ENCODE results near the gene BPGM. TPM values are rescaled to one million over a fixed set of nuclear protein-coding genes. Genes with fewer than 3 reads are reported as not detected.

The BPGM gene
- polyA plus RNA-seq, 1 of the 3 experiments (the other 2 are of a cell fraction) = 12.4 TPM

DNA sequence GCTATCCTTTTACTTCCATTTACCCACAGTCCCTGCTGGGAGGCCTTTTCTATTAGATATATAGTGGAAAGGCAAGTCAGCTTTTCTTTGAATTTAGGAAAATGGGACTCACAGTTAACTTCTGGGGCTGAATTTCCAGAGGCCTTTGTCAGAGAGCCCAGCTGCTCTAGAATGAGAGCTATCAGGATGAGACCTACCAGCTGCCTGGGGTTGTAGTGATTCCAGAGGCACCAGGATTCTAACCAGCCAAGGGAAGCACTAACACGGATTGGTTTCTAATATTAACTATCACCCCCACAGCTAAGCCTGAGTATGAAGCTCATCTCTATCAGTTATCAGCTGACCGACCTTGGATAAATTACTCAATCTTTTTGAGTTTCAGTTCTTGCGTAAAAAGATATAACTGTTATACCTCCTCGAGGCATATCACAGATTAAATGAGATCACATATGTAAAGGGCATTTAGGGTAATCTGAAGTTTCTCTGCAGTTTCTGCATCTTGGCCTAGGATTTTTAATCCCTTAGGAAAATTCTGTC, 76.2 kb downstream of the BPGM start:
- H3K27ac ChIP-seq (ENCODE audit: low read depth in 2 of 2, low read length in 1 of 2) = no peak overlapping the region
- POLR2A ChIA-PET = interaction anchor here (0.7 kb wide), 1 partner anchor 8 kb away, joined by 4 read pairs; no protein-coding TSS in a partner anchor
- H3K9me3 ChIP-seq = no peaks in the 10 kb centered on the region
- no peaks in the 10 kb centered on the region for H3K79me2 ChIP-seq (ENCODE audit: insufficient read depth)
- no peak overlapping the region for H3K4me3 ChIP-seq (ENCODE audit: low read depth in 2 of 2, low read length in 1 of 2)
- no peaks in the 10 kb centered on the region for H3K27me3 ChIP-seq (ENCODE audit: insufficient read depth)
- peaks cover 0 to 9% of the 10 kb centered on the region in 2 experiments; a peak in 2 of 4 replicates for H3K4me1 ChIP-seq (ENCODE audit: control insufficient read depth in 1 of 2, insufficient read depth in 2 of 2, low read depth in 1 of 2, low read length in 1 of 2)
- no peak overlapping the region for H3K4me2 ChIP-seq
- TF ChIP-seq, protein P1, sequence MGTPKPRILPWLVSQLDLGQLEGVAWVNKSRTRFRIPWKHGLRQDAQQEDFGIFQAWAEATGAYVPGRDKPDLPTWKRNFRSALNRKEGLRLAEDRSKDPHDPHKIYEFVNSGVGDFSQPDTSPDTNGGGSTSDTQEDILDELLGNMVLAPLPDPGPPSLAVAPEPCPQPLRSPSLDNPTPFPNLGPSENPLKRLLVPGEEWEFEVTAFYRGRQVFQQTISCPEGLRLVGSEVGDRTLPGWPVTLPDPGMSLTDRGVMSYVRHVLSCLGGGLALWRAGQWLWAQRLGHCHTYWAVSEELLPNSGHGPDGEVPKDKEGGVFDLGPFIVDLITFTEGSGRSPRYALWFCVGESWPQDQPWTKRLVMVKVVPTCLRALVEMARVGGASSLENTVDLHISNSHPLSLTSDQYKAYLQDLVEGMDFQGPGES (IDR thresholded peaks at IDR 0.05; ENCODE audit: low read depth, low read length) = no peak
- no peak for TF ChIP-seq FOSL2 (IDR thresholded peaks at IDR 0.05; ENCODE audit: borderline replicate concordance, low read depth)
- TF ChIP-seq RFX5 (IDR thresholded peaks at IDR 0.05; ENCODE audit: low read length) = no peak
- TF ChIP-seq MXI1 (IDR thresholded peaks at IDR 0.05; ENCODE audit: low read depth, low read length) = no peak
- TF ChIP-seq EP300 (IDR thresholded peaks at IDR 0.05; ENCODE audit: borderline replicate concordance in 1 of 2, low read depth in 1 of 2, low read length in 1 of 2) = no peak
- TF ChIP-seq, protein P2, sequence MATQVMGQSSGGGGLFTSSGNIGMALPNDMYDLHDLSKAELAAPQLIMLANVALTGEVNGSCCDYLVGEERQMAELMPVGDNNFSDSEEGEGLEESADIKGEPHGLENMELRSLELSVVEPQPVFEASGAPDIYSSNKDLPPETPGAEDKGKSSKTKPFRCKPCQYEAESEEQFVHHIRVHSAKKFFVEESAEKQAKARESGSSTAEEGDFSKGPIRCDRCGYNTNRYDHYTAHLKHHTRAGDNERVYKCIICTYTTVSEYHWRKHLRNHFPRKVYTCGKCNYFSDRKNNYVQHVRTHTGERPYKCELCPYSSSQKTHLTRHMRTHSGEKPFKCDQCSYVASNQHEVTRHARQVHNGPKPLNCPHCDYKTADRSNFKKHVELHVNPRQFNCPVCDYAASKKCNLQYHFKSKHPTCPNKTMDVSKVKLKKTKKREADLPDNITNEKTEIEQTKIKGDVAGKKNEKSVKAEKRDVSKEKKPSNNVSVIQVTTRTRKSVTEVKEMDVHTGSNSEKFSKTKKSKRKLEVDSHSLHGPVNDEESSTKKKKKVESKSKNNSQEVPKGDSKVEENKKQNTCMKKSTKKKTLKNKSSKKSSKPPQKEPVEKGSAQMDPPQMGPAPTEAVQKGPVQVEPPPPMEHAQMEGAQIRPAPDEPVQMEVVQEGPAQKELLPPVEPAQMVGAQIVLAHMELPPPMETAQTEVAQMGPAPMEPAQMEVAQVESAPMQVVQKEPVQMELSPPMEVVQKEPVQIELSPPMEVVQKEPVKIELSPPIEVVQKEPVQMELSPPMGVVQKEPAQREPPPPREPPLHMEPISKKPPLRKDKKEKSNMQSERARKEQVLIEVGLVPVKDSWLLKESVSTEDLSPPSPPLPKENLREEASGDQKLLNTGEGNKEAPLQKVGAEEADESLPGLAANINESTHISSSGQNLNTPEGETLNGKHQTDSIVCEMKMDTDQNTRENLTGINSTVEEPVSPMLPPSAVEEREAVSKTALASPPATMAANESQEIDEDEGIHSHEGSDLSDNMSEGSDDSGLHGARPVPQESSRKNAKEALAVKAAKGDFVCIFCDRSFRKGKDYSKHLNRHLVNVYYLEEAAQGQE (IDR thresholded peaks at IDR 0.05; ENCODE audit: low read depth, low read length) = no peak
- TF ChIP-seq, protein P3, sequence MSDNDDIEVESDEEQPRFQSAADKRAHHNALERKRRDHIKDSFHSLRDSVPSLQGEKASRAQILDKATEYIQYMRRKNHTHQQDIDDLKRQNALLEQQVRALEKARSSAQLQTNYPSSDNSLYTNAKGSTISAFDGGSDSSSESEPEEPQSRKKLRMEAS (IDR thresholded peaks at IDR 0.05; ENCODE audit: low read depth) = no peak
- TF ChIP-seq NRF1 (IDR thresholded peaks at IDR 0.05; ENCODE audit: low read depth, low read length) = no peak
- TF ChIP-seq YY1 (IDR thresholded peaks at IDR 0.05; ENCODE audit: low read depth) = no peak
- TF ChIP-seq RCOR1 (IDR thresholded peaks at IDR 0.05; ENCODE audit: low read length) = no peak
- WGBS (ENCODE audit: low lambda C conversion rate) = 81% methylated on average over 4 of the region's 4 CpGs
- H2AFZ ChIP-seq (ENCODE audit: low read depth) = no peak overlapping the region
- DNase-seq = no peak
- CTCF ChIA-PET = interaction anchor here (0.9 to 3.6 kb wide), 5 partner anchors 12 to 264 kb away, joined by 3 to 12 read pairs (median 3); partner anchors contain the start of gene AKR1B1
- peaks cover under 1% of the 10 kb centered on the region for H3F3A ChIP-seq (replicated peaks; ENCODE audit: insufficient read depth)
- H3K9me2 ChIP-seq = no peaks in the 10 kb centered on the region
- H4K20me1 ChIP-seq (ENCODE audit: insufficient read depth) = no peaks in the 10 kb centered on the region
- H3K36me3 ChIP-seq (replicated peaks in 1 of 2; ENCODE audit: control insufficient read depth in 1 of 2, insufficient read depth in 2 of 2, low read length in 1 of 2) = peaks cover 0 to 3% of the 10 kb centered on the region in 2 experiments
- H3K9ac ChIP-seq = no peak overlapping the region

DNA sequence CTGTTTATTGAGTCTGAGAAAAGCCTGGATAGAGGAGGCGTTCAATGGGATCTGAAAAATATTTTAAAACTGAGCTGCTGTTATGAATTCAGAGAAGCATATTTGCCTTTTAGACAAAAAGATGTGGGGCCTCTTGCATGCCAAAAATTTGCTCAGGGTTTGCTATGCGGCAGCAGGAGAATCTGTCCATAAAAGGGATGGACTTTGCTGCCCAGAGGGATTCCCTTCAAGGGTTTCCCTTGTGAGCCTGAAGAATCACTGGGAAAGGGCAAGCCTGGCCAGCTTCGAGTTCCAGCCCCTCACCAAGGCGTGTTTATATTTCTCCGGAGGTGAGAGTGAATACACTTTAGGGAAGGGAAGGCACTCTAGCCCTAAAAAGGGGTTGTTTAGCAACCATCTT, 77.2 kb downstream of the BPGM start:
- Histone ChIP-seq H3K9me2 (no peaks in the 10 kb centered on the region), H3K27ac (ENCODE audit: low read depth in 2 of 2, low read length in 1 of 2) (no peak overlapping the region), H4K20me1 (ENCODE audit: insufficient read depth) (no peaks in the 10 kb centered on the region), H3K79me2 (ENCODE audit: insufficient read depth) (no peaks in the 10 kb centered on the region), H3K4me2 (no peak overlapping the region), H3F3A (replicated peaks; ENCODE audit: insufficient read depth) (no peaks in the 10 kb centered on the region), H3K9ac (no peak overlapping the region), H3K36me3 (replicated peaks in 1 of 2; ENCODE audit: control insufficient read depth in 1 of 2, insufficient read depth in 2 of 2, low read length in 1 of 2) (peaks cover 0 to 3% of the 10 kb centered on the region in 2 experiments), H3K4me1 (ENCODE audit: control insufficient read depth in 1 of 2, insufficient read depth in 2 of 2, low read depth in 1 of 2, low read length in 1 of 2) (peaks cover 0 to 9% of the 10 kb centered on the region in 2 experiments; a peak in 2 of 4 replicates), H3K27me3 (ENCODE audit: insufficient read depth) (no peaks in the 10 kb centered on the region), H2AFZ (ENCODE audit: low read depth) (no peak overlapping the region), H3K4me3 (ENCODE audit: low read depth in 2 of 2, low read length in 1 of 2) (no peak overlapping the region), H3K9me3 (no peaks in the 10 kb centered on the region)
- WGBS (ENCODE audit: low lambda C conversion rate) = 85% methylated on average over 5 of the region's 5 CpGs
- no peak for DNase-seq
- CTCF ChIA-PET = interaction anchor here (0.5 to 1.9 kb wide), 12 partner anchors 12 to 265 kb away, joined by 3 to 10 read pairs (median 4); partner anchors contain the start of gene AKR1B1
- POLR2A ChIA-PET = no interaction called here
- TF ChIP-seq RFX5 (IDR thresholded peaks at IDR 0.05; ENCODE audit: low read length) = no peak
- TF ChIP-seq, protein P4, sequence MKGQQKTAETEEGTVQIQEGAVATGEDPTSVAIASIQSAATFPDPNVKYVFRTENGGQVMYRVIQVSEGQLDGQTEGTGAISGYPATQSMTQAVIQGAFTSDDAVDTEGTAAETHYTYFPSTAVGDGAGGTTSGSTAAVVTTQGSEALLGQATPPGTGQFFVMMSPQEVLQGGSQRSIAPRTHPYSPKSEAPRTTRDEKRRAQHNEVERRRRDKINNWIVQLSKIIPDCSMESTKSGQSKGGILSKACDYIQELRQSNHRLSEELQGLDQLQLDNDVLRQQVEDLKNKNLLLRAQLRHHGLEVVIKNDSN (IDR thresholded peaks at IDR 0.05; ENCODE audit: borderline replicate concordance, low read depth) = no peak
- TF ChIP-seq, protein P5, sequence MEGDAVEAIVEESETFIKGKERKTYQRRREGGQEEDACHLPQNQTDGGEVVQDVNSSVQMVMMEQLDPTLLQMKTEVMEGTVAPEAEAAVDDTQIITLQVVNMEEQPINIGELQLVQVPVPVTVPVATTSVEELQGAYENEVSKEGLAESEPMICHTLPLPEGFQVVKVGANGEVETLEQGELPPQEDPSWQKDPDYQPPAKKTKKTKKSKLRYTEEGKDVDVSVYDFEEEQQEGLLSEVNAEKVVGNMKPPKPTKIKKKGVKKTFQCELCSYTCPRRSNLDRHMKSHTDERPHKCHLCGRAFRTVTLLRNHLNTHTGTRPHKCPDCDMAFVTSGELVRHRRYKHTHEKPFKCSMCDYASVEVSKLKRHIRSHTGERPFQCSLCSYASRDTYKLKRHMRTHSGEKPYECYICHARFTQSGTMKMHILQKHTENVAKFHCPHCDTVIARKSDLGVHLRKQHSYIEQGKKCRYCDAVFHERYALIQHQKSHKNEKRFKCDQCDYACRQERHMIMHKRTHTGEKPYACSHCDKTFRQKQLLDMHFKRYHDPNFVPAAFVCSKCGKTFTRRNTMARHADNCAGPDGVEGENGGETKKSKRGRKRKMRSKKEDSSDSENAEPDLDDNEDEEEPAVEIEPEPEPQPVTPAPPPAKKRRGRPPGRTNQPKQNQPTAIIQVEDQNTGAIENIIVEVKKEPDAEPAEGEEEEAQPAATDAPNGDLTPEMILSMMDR (IDR thresholded peaks at IDR 0.05) = no peak
- TF ChIP-seq MEF2A (IDR thresholded peaks at IDR 0.05; ENCODE audit: borderline replicate concordance, low read depth) = no peak
- no peak for TF ChIP-seq POLR2AphosphoS5 (IDR thresholded peaks at IDR 0.05; ENCODE audit: low read depth, low read length)
- no peak for TF ChIP-seq FOXJ3 (CRISPR knock-in tag; IDR thresholded peaks at IDR 0.05)
- no peak for TF ChIP-seq NRF1 (IDR thresholded peaks at IDR 0.05; ENCODE audit: low read depth, low read length)
- no peak for TF ChIP-seq TAF1 (IDR thresholded peaks at IDR 0.05; ENCODE audit: borderline replicate concordance, low read depth, low read length)
- no peak for TF ChIP-seq CHD2 (IDR thresholded peaks at IDR 0.05; ENCODE audit: low read length, partially characterized antibody)
- no peak for TF ChIP-seq FOXM1 (IDR thresholded peaks at IDR 0.05; ENCODE audit: low read depth)
- TF ChIP-seq TEAD4 (IDR thresholded peaks at IDR 0.05; ENCODE audit: borderline replicate concordance, insufficient read depth) = no peak

Data from SK-N-SH (cell line).